PFSK-1 (cell line): ENCODE data around the gene ZNF230.

Source experiments
- POLR2AphosphoS5 ChIP-seq: IDR thresholded peaks from 2 replicates; pipeline ENCODE4 v1.6.1; 2012; ENCODE audit warnings: low read depth, mild to moderate bottlenecking, control low read depth, low read length, moderate library complexity
- SIN3A ChIP-seq: IDR thresholded peaks from 2 replicates; pipeline ENCODE4 v1.6.1; 2012; ENCODE audit warnings: mild to moderate bottlenecking, low read length, moderate library complexity, borderline replicate concordance; ENCODE audit not compliant: insufficient read depth

GRCh38 chr19:43957891-43958290 is 44.9 kb upstream of the ZNF230 start:
- TF ChIP-seq SIN3A (no peak), POLR2AphosphoS5 (no peak)
